Stimulated activated CD4-positive, alpha-beta T cell treated with anti-CD3 and anti-CD28 coated beads, Interleukin-1b, Interleukin-23, amount 100 ng/mL, for 48 hours (primary cell): ENCODE measurements around the gene SEC63.
"Not testable (repeated sequence)": the region's sequence is repeated elsewhere in the genome, so short reads cannot be mapped to it uniquely, and the experiment has no call there.

ENCODE experiments used
- DNase-seq: peaks from one replicate; pipeline ENCODE4 v3.0.0-alpha.2; 2020

The SEC63 gene

GRCh38 chr6:107972413-107973096 is 14.5 kb upstream of the SEC63 start:
- no peak for DNase-seq

GRCh38 chr6:107971181-107971580 is 13.2 kb upstream of the SEC63 start:
- DNase-seq: no peak

- DNase-seq: no peak
Measured at GRCh38 chr6:107970255-107970654, 12.2 kb upstream of the SEC63 start.

GRCh38 chr6:107968081-107968480 is 10.1 kb upstream of the SEC63 start:
- DNase-seq: no peak

GRCh38 chr6:107965746-107966145 is 7.7 kb upstream of the SEC63 start:
- DNase-seq: no peak

- DNase-seq: no peak
Measured at GRCh38 chr6:107962723-107963122, 4.7 kb upstream of the SEC63 start.

GRCh38 chr6:107959392-107959791 is 1.4 kb upstream of the SEC63 start:
- no peak for DNase-seq

GRCh38 chr6:107958689-107959362 is 818 bp upstream of the SEC63 start:
- not testable (repeated sequence) for DNase-seq

- peak; percentile 73 for DNase-seq
Measured at GRCh38 chr6:107957308-107957908, 600 bp downstream of the SEC63 start.

GRCh38 chr6:107956586-107957307 is 1.3 kb downstream of the SEC63 start:
- no peak for DNase-seq

- DNase-seq: no peak
Measured at GRCh38 chr6:107956181-107956580, 1.8 kb downstream of the SEC63 start.

- DNase-seq: not testable (repeated sequence)
Measured at GRCh38 chr6:107953858-107954414, 4.1 kb downstream of the SEC63 start.

GRCh38 chr6:107943626-107944439 is 14.2 kb downstream of the SEC63 start:
- no peak for DNase-seq

GRCh38 chr6:107942142-107942541 is 15.9 kb downstream of the SEC63 start:
- DNase-seq: no peak

GRCh38 chr6:107941627-107942026 is 16.4 kb downstream of the SEC63 start:
- DNase-seq: no peak

- no peak for DNase-seq
Measured at GRCh38 chr6:107941199-107941598, 16.8 kb downstream of the SEC63 start.

- DNase-seq: not testable (repeated sequence)
Measured at GRCh38 chr6:107936910-107937292, 21.1 kb downstream of the SEC63 start.

GRCh38 chr6:107936162-107936909 is 21.7 kb downstream of the SEC63 start:
- no peak for DNase-seq

- DNase-seq: not testable (repeated sequence)
Measured at GRCh38 chr6:107934229-107934628, 23.8 kb downstream of the SEC63 start.

- DNase-seq: no peak
Measured at GRCh38 chr6:107932580-107932979, 25.4 kb downstream of the SEC63 start.

- no peak for DNase-seq
Measured at GRCh38 chr6:107931894-107932293, 26.1 kb downstream of the SEC63 start.

- no peak for DNase-seq
Measured at GRCh38 chr6:107928984-107929383, 29.0 kb downstream of the SEC63 start.
